ENCODE measurements around the gene MREG. TPM values are rescaled to one million over a fixed set of nuclear protein-coding genes. Genes with fewer than 3 reads are reported as not detected.
"Not testable (repeated sequence)": the region's sequence is repeated elsewhere in the genome, so short reads cannot be mapped to it uniquely, and the experiment has no call there.

MREG gene
- polyA plus RNA-seq, 3 donors from 2014 or later = 1.1 to 1.2 TPM; not detected in 1

DNA sequence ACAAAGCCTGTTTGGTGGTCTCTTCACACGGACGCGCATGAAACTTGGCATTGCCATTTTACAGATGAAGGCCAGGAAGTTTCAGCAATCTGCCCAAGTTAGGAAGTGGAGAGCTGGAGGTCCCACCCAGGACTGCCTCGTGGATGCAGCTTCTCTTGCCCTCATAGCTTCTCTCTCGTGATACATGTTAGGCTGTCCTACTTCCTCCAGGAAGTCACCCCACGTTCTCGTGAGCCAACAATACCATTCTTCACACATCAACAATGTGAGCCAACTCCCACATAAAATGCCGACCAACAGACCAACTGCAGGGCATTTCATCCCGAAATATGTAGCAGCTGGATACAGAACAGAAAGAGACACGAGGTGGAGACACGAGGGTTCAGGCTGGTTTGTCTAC is 85.3 kb downstream of the MREG start:
- H3K4me1 Mint-ChIP-seq = no peaks in the 10 kb centered on the region
- DNase-seq = no peak
- H3K4me3 Mint-ChIP-seq = no peak overlapping the region
- H3K27me3 Mint-ChIP-seq (ENCODE audit: low read depth in 3 of 3) = peaks cover 0 to 5% (median 1%) of the 10 kb centered on the region in 3 donors
- no peak overlapping the region for H3K27ac Mint-ChIP-seq
- no peaks in the 10 kb centered on the region for H3K36me3 Mint-ChIP-seq
- no peaks in the 10 kb centered on the region for H3K9me3 Mint-ChIP-seq

DNA sequence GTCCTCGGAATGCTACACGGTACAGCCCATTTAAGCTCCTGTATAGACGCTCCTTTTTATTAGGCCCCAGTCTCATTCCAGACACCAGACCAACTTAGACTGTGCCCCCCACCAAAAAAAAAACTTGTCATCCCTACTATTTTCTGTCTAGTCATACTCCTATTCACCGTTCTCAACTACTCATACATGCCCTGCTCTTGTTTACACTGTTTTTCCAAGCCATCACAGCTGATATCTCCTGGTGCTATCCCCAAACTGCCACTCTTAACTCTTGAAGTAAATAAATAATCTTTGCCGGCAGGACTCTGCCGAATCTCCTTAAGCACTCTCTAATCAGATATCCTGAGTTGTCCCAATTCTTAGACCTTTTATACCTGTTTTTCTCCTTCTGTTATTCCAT is 86.4 kb downstream of the MREG start:
- DNase-seq; H3K36me3 Mint-ChIP-seq; H3K4me1 Mint-ChIP-seq; H3K4me3 Mint-ChIP-seq; H3K9me3 Mint-ChIP-seq; H3K27me3 Mint-ChIP-seq (ENCODE audit: low read depth in 3 of 3): not testable (repeated sequence)
- peak overlapping the region in 1 of 6 donors; percentile 67 for H3K27ac Mint-ChIP-seq

DNA sequence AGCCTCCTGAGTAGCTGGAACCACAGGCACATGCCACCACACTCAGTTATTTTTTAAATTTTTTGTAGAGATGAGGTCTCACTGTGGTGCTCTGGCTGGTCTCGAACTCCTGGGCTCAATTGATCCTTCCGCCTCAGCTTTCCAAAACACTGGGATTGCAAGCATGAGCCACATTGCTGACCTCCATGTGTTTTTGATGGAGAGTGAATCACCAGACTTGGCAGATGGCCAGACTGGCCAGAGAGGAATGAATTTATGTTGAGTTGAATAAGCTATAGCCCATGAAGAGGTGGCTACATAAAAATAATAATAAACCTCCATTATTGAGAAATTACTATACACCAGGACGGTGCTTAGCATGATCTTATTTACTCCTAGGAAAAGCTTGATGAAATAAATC is 91.5 kb downstream of the MREG start:
- H3K27ac Mint-ChIP-seq = no peak overlapping the region
- peaks cover 4 to 5% (median 5%) of the 10 kb centered on the region in 3 donors for H3K27me3 Mint-ChIP-seq (ENCODE audit: low read depth in 3 of 3)
- peaks cover 0 to 2% (median 0%) of the 10 kb centered on the region in 6 donors for H3K9me3 Mint-ChIP-seq
- no peaks in the 10 kb centered on the region for H3K36me3 Mint-ChIP-seq
- peaks cover 0 to 4% of the 10 kb centered on the region in 2 donors for H3K4me1 Mint-ChIP-seq
- DNase-seq = no peak
- H3K4me3 Mint-ChIP-seq = no peak overlapping the region

DNA sequence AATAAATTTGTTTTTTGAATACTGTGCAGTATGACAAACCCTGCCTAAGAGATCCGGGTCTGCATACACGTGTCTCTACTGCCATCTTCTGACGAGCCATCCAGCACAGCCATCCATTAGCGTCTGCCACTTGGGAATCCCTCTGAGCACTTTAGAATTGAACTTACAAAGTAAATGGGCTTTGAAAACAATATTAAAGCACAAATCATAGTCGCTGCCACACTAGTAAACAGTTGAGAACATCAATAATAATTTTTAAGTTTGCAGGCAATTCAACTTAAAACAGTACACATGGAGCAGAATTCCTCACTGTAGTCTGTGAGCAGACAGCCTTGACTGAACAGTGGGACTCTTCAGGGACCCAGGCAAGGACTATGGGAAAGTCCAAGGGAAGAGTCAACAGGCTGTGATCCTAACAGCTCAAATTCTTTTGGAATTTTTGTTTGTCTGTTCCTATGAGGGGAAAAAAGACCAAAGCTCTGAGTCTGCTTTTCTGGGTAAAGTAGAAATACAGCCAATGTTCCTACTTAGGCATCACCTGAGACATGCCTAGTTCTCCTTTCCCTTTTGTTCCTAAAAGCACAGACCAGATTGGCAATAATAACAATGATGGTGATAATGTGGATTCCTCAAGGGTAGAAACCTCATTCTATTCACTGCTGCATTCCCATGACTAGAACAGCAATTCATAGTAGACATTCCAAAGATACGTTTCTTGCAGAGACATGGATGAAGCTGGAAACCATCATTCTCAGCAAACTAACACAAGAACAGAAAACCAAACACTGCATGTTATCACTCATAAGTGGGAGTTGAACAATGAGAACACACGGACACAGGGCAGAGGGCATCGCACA is 92.9 kb downstream of the MREG start:
- Mint-ChIP-seq H3K27ac (no peak overlapping the region), H3K4me1 (peaks cover 9 to 15% of the 10 kb centered on the region in 2 donors), H3K9me3 (peaks cover 0 to 2% (median 0%) of the 10 kb centered on the region in 6 donors), H3K27me3 (ENCODE audit: low read depth in 3 of 3) (peaks cover 4 to 7% (median 5%) of the 10 kb centered on the region in 3 donors), H3K4me3 (no peak overlapping the region), H3K36me3 (no peaks in the 10 kb centered on the region)
- DNase-seq = peak; percentile 46 to 52 (median 47)

DNA sequence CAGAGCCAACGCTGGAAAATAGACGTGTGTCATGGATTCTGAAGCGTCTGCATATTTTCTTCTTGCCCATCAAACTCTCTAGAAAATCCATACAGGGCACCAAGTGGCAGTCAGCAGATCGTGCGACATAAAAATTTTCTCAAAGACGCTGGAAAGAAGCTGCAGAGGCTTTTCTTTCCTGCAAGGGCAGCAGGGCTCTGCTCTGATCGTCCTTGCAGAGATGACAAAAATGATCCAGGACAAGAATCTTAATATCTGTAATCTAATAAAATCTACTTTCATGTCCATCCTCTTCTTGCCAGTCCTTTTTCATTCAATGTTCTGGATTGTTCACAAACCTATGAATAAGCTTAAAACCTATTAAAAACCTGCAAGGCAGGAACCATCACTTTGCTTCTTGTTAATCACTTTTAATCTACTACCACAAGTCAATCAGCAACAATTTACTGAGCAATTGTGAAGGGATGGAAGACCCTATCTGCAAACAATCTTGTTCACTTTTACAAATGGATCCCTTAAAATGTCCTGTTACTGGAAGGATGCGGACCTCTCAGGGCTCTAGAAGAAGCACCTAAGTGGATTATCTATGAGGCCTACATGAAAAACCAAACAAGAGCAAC is 93.6 kb downstream of the MREG start:
- H3K4me1 Mint-ChIP-seq = peaks cover 12 to 15% of the 10 kb centered on the region in 2 donors
- no peaks in the 10 kb centered on the region for H3K36me3 Mint-ChIP-seq
- peaks cover 0 to 2% (median 0%) of the 10 kb centered on the region in 6 donors for H3K9me3 Mint-ChIP-seq
- peaks cover 3 to 7% (median 4%) of the 10 kb centered on the region in 3 donors for H3K27me3 Mint-ChIP-seq (ENCODE audit: low read depth in 3 of 3)
- DNase-seq = no peak
- H3K27ac Mint-ChIP-seq = peak overlapping the region in 1 of 6 donors; percentile 19
- H3K4me3 Mint-ChIP-seq = no peak overlapping the region

DNA sequence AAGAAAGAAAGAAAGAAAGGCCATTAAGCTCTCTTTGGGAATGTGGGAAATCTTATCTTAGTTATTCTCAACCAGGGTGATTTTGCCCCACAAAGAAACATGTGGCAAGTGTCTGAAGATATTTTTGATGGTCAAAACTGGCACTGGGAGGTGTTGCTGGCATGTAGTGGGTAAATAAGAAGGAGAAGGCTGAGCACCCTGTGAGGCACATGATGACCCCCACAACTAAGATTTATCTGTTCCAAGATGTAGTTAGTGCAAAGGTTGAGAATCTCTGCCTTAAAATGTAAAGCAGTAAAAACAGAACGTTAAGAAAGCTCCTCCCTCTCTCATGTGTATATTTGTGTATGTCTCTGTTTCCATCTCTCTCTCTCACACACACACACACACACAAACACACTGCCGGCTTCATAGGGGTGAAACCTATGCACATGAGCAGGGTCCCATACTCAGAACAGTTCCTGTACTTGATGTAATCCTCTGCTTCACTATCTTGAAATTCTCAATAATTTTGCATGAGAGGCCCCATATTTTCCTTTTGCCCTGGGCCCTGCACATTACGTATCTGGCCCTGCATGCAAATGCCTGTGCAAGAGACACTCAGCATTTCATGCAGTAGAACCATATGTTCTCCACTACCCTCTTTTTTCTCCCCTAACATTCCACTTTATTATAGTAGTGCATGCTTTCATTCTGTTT is 94.3 kb downstream of the MREG start:
- Mint-ChIP-seq H3K4me1 (peaks cover 15% of the 10 kb centered on the region in 2 donors), H3K27me3 (ENCODE audit: low read depth in 3 of 3) (peaks cover 3 to 8% (median 4%) of the 10 kb centered on the region in 3 donors), H3K27ac (peak overlapping the region in 1 of 6 donors; percentile 19), H3K9me3 (peaks cover 0 to 2% (median 0%) of the 10 kb centered on the region in 6 donors), H3K36me3 (no peaks in the 10 kb centered on the region), H3K4me3 (no peak overlapping the region)
- no peak for DNase-seq

DNA sequence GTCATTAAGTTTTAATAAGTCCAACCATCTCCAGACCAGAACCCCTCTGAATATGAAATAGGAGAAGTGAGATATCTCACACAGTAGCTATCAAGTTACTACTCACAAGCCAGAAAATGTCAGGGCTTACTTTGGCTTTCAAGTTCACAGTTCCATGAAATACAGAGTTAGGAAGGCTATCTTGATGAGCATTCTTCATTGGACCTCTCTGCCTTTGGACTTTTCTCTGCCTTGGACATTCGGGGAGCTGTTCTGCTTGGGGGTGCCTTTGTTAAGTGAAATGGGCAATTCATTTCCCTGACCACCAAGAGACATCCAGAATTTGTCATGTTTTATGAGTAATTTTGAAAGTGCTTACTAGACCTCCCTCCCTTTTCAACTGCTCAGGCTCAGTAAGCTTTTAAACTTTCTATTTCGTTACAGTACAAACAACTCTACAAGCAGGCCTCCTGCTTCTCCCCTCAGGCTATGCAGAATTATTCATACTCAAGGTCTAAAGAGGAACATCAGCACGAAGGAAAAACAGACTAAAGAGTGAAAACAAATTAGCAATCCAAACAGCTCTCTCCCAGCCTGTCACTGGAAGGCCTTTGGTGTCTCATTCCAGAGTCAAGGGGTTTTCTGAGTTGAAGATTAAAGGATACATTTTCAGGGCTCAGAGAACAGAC is 95.3 kb downstream of the MREG start:
- Mint-ChIP-seq H3K27me3 (ENCODE audit: low read depth in 3 of 3) (peaks cover 3 to 10% (median 6%) of the 10 kb centered on the region in 3 donors), H3K4me3 (no peak overlapping the region), H3K36me3 (no peaks in the 10 kb centered on the region), H3K4me1 (peaks cover 15% of the 10 kb centered on the region in 2 donors), H3K9me3 (peaks cover 0 to 2% (median 0%) of the 10 kb centered on the region in 6 donors), H3K27ac (peak overlapping the region in 1 of 6 donors; percentile 21)
- DNase-seq = no peak

DNA sequence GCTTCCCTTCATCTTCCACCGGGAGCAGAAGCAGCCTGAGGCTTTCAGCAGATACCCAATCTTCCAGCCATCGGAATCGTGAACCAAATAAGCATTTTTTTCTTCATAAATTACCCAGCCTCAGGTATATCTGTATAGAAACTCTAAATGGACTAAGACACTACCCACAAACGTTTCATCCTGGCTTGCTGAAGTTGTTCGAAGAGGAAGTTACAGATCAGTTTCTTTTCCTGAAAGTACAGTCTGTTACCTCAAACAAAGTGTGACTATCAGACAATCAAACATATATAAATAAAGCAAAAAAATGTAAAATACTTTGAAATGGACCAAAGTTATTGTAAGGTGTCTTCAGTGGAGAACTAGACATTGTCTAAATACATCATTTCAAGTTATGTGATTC is 97.9 kb downstream of the MREG start:
- H3K27ac Mint-ChIP-seq = no peak overlapping the region
- DNase-seq = no peak
- peak overlapping the region in 1 of 5 donors; percentile 4 for H3K4me3 Mint-ChIP-seq
- peaks cover 15% of the 10 kb centered on the region in 2 donors for H3K4me1 Mint-ChIP-seq
- H3K27me3 Mint-ChIP-seq (ENCODE audit: low read depth in 3 of 3) = peaks cover 3 to 6% (median 5%) of the 10 kb centered on the region in 3 donors
- no peaks in the 10 kb centered on the region for H3K36me3 Mint-ChIP-seq
- peaks cover 0 to 2% (median 0%) of the 10 kb centered on the region in 6 donors for H3K9me3 Mint-ChIP-seq

DNA sequence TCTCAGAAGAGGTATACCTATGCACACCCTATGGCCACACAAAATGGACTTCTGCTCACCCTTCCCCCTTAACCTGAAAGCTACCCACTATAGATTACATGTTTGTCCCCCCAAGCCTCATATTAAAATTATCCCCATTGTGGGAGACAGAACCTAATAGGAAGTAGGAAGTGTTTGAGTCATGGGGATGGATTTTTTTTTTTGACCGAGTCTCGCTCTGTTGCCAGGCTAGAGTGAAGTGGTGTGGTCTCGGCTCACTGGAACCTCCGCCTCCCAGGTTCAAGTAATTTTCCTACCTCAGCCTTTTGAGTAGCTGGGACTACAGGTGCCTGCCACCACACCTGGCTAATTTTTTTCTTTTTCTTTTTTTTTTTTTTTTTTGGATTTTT is 98.6 kb downstream of the MREG start:
- DNase-seq = no peak
- H3K36me3 Mint-ChIP-seq = no peaks in the 10 kb centered on the region
- peaks cover 2 to 5% (median 3%) of the 10 kb centered on the region in 3 donors for H3K27me3 Mint-ChIP-seq (ENCODE audit: low read depth in 3 of 3)
- peaks cover 15% of the 10 kb centered on the region in 2 donors for H3K4me1 Mint-ChIP-seq
- H3K4me3 Mint-ChIP-seq = no peak overlapping the region
- H3K27ac Mint-ChIP-seq = no peak overlapping the region
- peaks cover 0 to 2% (median 0%) of the 10 kb centered on the region in 6 donors for H3K9me3 Mint-ChIP-seq

DNA sequence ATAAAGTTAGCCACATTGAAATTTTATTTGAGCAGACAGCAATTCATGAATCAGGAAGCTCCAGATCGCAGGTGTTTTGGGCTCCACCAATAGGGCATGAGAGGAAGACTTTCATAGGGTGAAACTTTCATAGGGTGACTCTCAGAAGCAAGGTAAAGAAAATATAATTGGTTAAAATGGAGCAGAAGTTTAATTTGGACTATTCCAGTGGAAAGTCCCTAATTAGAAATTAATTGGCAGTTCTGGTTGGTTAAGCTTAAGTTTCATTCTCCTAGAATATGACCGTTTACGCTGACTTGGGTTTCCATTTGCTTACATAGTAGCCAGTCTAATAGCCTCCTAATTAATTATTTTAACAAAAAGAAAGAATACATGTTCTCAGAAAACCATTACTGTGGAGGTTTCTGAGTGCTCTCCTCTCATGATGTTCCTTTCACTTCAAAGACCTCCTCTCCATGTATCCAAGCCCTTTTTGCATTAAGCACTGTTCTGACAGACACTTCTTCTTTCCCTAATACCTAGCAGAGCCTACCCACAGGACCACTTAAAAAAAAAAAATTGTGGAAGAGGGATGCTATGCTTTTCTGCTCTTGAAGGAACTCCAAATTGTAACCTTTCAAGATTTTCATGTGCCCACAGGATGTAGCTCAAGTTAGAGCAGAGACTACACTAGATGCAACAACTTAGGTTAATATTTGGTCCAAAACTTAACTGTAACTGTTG is 99.1 kb downstream of the MREG start:
- DNase-seq = no peak
- peaks cover 2 to 8% (median 5%) of the 10 kb centered on the region in 3 donors for H3K27me3 Mint-ChIP-seq (ENCODE audit: low read depth in 3 of 3)
- H3K27ac Mint-ChIP-seq = no peak overlapping the region
- no peaks in the 10 kb centered on the region for H3K36me3 Mint-ChIP-seq
- no peak overlapping the region for H3K4me3 Mint-ChIP-seq
- H3K4me1 Mint-ChIP-seq = peaks cover 15% of the 10 kb centered on the region in 2 donors
- peaks cover 0 to 2% (median 0%) of the 10 kb centered on the region in 6 donors for H3K9me3 Mint-ChIP-seq

DNA sequence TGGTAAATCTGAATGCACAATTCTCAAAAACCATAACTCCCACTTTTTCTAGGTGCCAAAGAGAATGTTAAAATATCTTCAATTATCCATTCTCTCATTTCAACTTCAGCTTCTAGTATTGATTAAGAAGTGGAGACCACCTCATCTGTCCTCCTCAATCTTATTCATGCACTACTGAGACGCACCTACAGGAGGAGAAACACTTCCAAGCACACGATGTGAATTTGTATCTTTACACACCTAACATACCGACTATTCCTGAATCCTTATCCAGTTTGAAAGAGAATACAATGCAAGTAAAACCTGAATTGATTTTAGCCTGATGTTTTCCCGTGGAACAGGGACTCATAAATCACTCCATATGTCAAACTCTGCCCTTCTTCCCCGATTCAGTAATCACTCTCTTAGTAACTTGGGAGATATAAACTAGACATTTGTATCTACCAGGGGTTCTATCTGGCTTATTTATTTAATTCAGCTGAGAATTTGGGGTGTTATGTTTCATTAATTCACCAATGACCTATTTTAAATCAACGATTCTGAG is 101.0 kb downstream of the MREG start:
- Mint-ChIP-seq H3K27me3 (ENCODE audit: low read depth in 3 of 3) (peaks cover 2 to 8% (median 7%) of the 10 kb centered on the region in 3 donors), H3K9me3 (no peaks in the 10 kb centered on the region), H3K4me3 (no peak overlapping the region), H3K36me3 (no peaks in the 10 kb centered on the region), H3K27ac (no peak overlapping the region), H3K4me1 (peaks cover 15% of the 10 kb centered on the region in 2 donors)
- DNase-seq = no peak

DNA sequence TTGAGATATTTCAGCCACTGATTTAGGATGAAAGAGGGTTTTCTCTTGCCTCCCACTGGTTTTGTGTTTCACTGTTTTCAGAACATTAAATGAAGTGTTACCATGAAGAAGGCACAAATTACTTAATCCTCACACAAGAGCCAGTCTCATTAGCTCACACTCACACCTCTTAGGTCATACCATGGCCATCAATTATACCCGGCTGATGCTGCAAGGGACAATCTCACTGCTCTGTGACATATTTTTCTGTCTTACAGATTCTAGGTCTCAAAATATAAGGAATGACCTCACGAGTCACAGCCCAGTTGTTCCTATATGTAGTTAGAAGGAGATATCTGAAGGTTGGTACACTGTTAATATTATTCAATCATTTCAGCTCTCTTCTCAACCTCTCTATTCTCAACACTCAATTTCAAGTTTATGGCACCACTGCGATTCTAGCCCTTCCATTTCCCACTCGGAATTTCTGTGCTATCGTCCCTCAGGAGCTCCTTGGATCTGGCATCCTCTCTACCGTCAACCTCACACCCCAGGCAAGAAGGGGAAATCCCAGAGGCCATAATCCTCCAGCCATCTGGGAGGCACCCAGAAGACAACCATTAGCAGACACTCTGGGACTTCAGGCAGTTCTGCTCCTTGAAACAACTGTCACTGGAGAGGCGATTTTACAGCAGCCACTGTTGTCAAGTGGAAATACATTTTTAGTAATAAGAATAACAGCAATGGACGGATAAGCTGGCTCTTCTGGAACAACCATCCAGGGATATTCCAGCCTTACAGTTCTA is 101.9 kb downstream of the MREG start:
- no peaks in the 10 kb centered on the region for H3K9me3 Mint-ChIP-seq
- peaks cover 2 to 8% (median 6%) of the 10 kb centered on the region in 3 donors for H3K27me3 Mint-ChIP-seq (ENCODE audit: low read depth in 3 of 3)
- H3K36me3 Mint-ChIP-seq = no peaks in the 10 kb centered on the region
- H3K4me3 Mint-ChIP-seq = no peak overlapping the region
- DNase-seq = no peak
- no peak overlapping the region for H3K27ac Mint-ChIP-seq
- H3K4me1 Mint-ChIP-seq = peaks cover 7 to 12% of the 10 kb centered on the region in 2 donors
